Loucy (cell line): Measurements from ENCODE around the gene GREB1L.

Experiments used
- EZH2phosphoT487 ChIP-seq: fragments of 200-600 bp; IDR thresholded peaks from 2 replicates; pipeline ENCODE4 v1.6.1; 2018; ENCODE audit warnings: antibody characterized with exemption, mild to moderate bottlenecking, moderate library complexity, borderline replicate concordance
- TF ChIP-seq, protein P1 (sequence below): fragments of 200-600 bp; sonication (generic); conservative IDR thresholded peaks from 2 replicates; pipeline ENCODE4 v1.5.1; 2014; ENCODE audit warnings: mild to moderate bottlenecking, antibody characterized with exemption, low read length

DNA sequence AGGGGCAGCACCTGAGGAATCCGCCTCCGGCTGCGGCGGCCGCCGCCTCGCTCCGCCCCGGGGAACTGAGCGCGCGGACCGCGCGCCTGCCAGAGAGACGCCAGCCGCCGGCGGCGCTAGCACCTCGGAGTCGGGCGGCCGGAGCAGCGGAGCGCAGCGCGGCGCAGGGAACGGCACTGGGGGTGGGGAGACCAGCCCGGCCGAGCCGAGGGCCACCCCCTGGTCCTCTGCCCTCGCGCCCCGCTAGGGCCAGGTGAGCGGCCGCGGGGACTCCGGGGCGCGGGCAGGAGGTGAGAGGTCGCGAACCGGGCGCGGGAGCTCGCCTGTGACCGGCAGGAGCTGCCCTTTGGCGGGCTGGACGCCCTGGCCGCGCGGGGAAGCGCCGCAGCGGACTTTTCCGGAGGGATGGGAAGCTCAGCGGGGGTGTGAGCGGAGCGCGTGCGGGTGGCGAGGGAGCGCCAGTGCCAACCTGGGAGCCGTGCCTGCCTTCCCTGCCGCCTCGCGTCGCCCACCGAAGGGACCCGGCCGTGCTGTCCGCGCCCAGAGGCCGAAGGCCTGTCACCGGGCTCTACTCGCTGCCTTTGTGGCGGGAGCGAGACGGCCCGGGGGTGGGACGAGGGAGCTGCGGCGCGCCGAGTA, at the start of gene GREB1L:
- TF ChIP-seq, protein P1, sequence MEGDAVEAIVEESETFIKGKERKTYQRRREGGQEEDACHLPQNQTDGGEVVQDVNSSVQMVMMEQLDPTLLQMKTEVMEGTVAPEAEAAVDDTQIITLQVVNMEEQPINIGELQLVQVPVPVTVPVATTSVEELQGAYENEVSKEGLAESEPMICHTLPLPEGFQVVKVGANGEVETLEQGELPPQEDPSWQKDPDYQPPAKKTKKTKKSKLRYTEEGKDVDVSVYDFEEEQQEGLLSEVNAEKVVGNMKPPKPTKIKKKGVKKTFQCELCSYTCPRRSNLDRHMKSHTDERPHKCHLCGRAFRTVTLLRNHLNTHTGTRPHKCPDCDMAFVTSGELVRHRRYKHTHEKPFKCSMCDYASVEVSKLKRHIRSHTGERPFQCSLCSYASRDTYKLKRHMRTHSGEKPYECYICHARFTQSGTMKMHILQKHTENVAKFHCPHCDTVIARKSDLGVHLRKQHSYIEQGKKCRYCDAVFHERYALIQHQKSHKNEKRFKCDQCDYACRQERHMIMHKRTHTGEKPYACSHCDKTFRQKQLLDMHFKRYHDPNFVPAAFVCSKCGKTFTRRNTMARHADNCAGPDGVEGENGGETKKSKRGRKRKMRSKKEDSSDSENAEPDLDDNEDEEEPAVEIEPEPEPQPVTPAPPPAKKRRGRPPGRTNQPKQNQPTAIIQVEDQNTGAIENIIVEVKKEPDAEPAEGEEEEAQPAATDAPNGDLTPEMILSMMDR = no peak
- no peak for TF ChIP-seq EZH2phosphoT487
